B cell (primary cell): ENCODE results near the gene DCLK1. TPM values are rescaled to one million over a fixed set of nuclear protein-coding genes. Genes with fewer than 3 reads are reported as not detected.

Experiments
- ATAC-seq: fragments of 200-7000 bp; cut with Tn5 transposase; one replicate; pipeline ENCODE4 v1.10.0; 2021; ENCODE audit warnings: low read depth, mild to moderate bottlenecking, moderate number of reproducible peaks, moderate library complexity
- CTCF ChIA-PET: fragments of 350-600 bp; sonication (Branson Sonifier 250); formaldehyde crosslinking; loops from one replicate; lab custom pipeline; 2021; ENCODE audit warnings: antibody characterized with exemption, inconsistent platforms; lab: Charles Lee
- POLR2A ChIA-PET: fragments of 350-600 bp; sonication (Branson Sonifier 250); formaldehyde crosslinking; loops from one replicate; lab custom pipeline; 2021; ENCODE audit warnings: antibody characterized with exemption; lab: Charles Lee
- DNase-seq: peaks from one replicate; pipeline ENCODE4 v3.0.0; 2013
- H2AFZ ChIP-seq: 2 replicates; pipeline ENCODE4 v1.6.1; 2012; ENCODE audit warnings: mild to moderate bottlenecking, low read depth, low read length; ENCODE audit not compliant: insufficient read depth, poor library complexity, severe bottlenecking
- H3K27ac ChIP-seq, 2 donors: 1 replicate in 1 of 2; 2 replicates in 1 of 2; pipeline ENCODE4 v1.5.1; 2012 to 2013; ENCODE audit warnings: low read length in 2 of 2, mild to moderate bottlenecking in 2 of 2, moderate library complexity in 1 of 2
- H3K27me3 ChIP-seq, 4 experiments: fragments of 200-600 bp in 1 of 4; sonication (generic) in 1 of 4; replicated peaks in 1 of 4; 1 replicate in 2 of 4; 2 replicates in 2 of 4; pipeline versions ENCODE4 v1.6.1 to v1.7.0; 2013 to 2016; ENCODE audit warnings: low read length in 3 of 4, mild to moderate bottlenecking in 2 of 4, mixed read lengths in 1 of 4, moderate library complexity in 1 of 4; ENCODE audit not compliant: insufficient read depth in 4 of 4, control insufficient read depth in 3 of 4; ENCODE audit errors: control extremely low read depth in 1 of 4
- H3K36me3 ChIP-seq, 2 experiments: replicated peaks in 1 of 2; 1 replicate in 1 of 2; 2 replicates in 1 of 2; pipeline versions ENCODE4 v1.6.1 to v1.7.1; 2013; ENCODE audit warnings: low read length in 1 of 2; ENCODE audit not compliant: insufficient read depth in 2 of 2, control insufficient read depth in 1 of 2; ENCODE audit errors: control extremely low read depth in 1 of 2, extremely low read depth in 1 of 2
- H3K4me1 ChIP-seq, 2 donors: fragments of 200-600 bp in 1 of 2; sonication (generic) in 1 of 2; 1 replicate in 1 of 2; 2 replicates in 1 of 2; pipeline versions ENCODE4 v1.5.1 to v1.6.1; 2013 to 2017; ENCODE audit warnings: low read length in 2 of 2; ENCODE audit not compliant: control insufficient read depth in 2 of 2, insufficient read depth in 2 of 2
- H3K4me2 ChIP-seq: replicated peaks from 2 replicates; pipeline ENCODE3; 2012; ENCODE audit warnings: mild to moderate bottlenecking, low read depth, low read length; ENCODE audit not compliant: poor library complexity, severe bottlenecking
- H3K4me3 ChIP-seq, 5 experiments: fragments of 200-600 bp in 1 of 5; sonication (generic) in 1 of 5; 1 replicate in 3 of 5; 2 replicates in 2 of 5; pipeline versions ENCODE4 v1.5.1 to v1.7.0; 2011 to 2016; ENCODE audit warnings: low read length in 4 of 5, mild to moderate bottlenecking in 4 of 5, low read depth in 2 of 5, control low read depth in 1 of 5, moderate library complexity in 1 of 5; ENCODE audit not compliant: insufficient read depth in 1 of 5; ENCODE audit errors: control extremely low read depth in 1 of 5, extremely low read depth in 1 of 5
- H3K79me2 ChIP-seq: fragments of 200-600 bp; sonication (generic); one replicate; pipeline ENCODE4 v1.6.0; 2016; ENCODE audit warnings: low read length; ENCODE audit not compliant: control insufficient read depth, insufficient read depth
- H3K9ac ChIP-seq: fragments of 200-600 bp; sonication (generic); 2 replicates; pipeline ENCODE4 v1.6.1; 2017; ENCODE audit warnings: mild to moderate bottlenecking, low read length, moderate library complexity
- H3K9me3 ChIP-seq, 3 donors: one replicate each; pipeline versions ENCODE4 v1.6.1 to v1.7.1; 2013; ENCODE audit warnings: low read length in 2 of 3; ENCODE audit not compliant: control insufficient read depth in 2 of 3, insufficient read depth in 1 of 3; ENCODE audit errors: control extremely low read depth in 1 of 3
- H4K20me1 ChIP-seq: 2 replicates; pipeline ENCODE4 v1.6.0; 2012; ENCODE audit warnings: mild to moderate bottlenecking, low read length; ENCODE audit not compliant: insufficient read depth, control insufficient read depth, poor library complexity, severe bottlenecking
- H3K27ac Mint-ChIP-seq: one replicate; pipeline ENCODE4 v1.8.0; 2021; ENCODE audit warnings: mixed read lengths
- H3K27me3 Mint-ChIP-seq: one replicate; pipeline ENCODE4 v1.8.0; 2021; ENCODE audit warnings: mixed read lengths
- H3K4me1 Mint-ChIP-seq: one replicate; pipeline ENCODE4 v1.8.0; 2021; ENCODE audit warnings: mixed read lengths
- H3K4me3 Mint-ChIP-seq: one replicate; pipeline ENCODE4 v1.8.0; 2021; ENCODE audit warnings: mixed read lengths
- H3K9me3 Mint-ChIP-seq: one replicate; pipeline ENCODE4 v1.8.0; 2022; ENCODE audit warnings: mixed read lengths; ENCODE audit not compliant: insufficient read depth
- EZH2 ChIP-seq: IDR thresholded peaks from 2 replicates; pipeline ENCODE4 v1.6.1; 2012; ENCODE audit warnings: borderline replicate concordance, low read depth, mild to moderate bottlenecking, moderate library complexity, low read length; ENCODE audit not compliant: insufficient read depth, poor library complexity, severe bottlenecking
- WGBS: methylation state at CpG from one replicate; pipeline ENCODE4 v1.1.5; 2013; ENCODE audit warnings: missing lambda C conversion rate; ENCODE audit not compliant: insufficient coverage; 5-methylcytosine and 5-hydroxymethylcytosine counted together
- intact Hi-C: fragments of 100-400 bp; cut with micrococcal nuclease; formaldehyde crosslinking; loops from one replicate; pipeline ENCODE4 v1.10.0; 2022
- polyA plus RNA-seq: library from polyadenylated mRNA; depleted of rRNA; stranded (reverse); fragments of >200 nt; gene quantifications from 2 replicates; pipeline ENCODE4 v1.2.3, GENCODE V29; 2012
- total RNA-seq, 2 donors: library from RNA; stranded (reverse); fragments of 120-200 nt in 1 of 2; gene quantifications; 1 replicate in 1 of 2; 2 replicates in 1 of 2; pipeline versions ENCODE4 v1.2.3 to v1.2.4, GENCODE V29; 2013 to 2022
- TF ChIP-seq, protein P1 (sequence below): fragments of 200-600 bp; IDR thresholded peaks from one replicate; pipeline ENCODE4 v1.8.0; 2022; ENCODE audit warnings: antibody characterized with exemption, mild to moderate bottlenecking

The DCLK1 gene
- total and polyA plus RNA-seq, 2 donors (not counting 1 experiment from before 2014, with no cell fraction given) = not detected

DNA sequence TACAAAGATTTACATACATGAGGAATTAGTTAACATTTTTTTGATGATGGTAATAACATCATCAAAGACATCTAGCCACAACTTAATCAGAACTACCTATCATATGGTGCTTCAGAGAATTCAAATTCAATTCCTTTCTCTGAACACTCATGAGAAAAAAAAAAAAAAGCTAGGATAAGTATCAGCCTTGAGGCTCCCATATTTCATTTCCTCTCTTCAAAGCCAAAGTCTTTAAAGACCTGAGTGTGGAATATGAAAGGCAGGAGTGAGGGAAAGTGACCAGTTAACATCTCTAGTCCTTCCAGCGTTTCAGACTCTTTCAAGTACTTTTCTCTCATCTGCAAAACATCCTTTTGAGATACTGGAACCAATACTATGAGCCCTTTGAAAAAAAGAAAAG, 137.5 kb downstream of the DCLK1 start:
- H3K27ac Mint-ChIP-seq = no peak overlapping the region
- intact Hi-C loops = no loop called here
- H3K9ac ChIP-seq = no peak overlapping the region
- no peaks in the 10 kb centered on the region for H3K27me3 Mint-ChIP-seq
- H3K4me2 ChIP-seq = no peak overlapping the region
- H2AFZ ChIP-seq = no peak overlapping the region
- no peaks in the 10 kb centered on the region for H3K36me3 ChIP-seq
- no peaks in the 10 kb centered on the region for H3K27me3 ChIP-seq
- H3K9me3 ChIP-seq = no peaks in the 10 kb centered on the region
- no peaks in the 10 kb centered on the region for H3K79me2 ChIP-seq
- H3K4me1 ChIP-seq = no peaks in the 10 kb centered on the region
- POLR2A ChIA-PET = no interaction called here
- CTCF ChIA-PET = no interaction called here
- no CpG with 5 or more reads among the region's 1 CpG for WGBS
- H4K20me1 ChIP-seq = no peaks in the 10 kb centered on the region
- no peak overlapping the region for H3K27ac ChIP-seq
- no peak overlapping the region for H3K4me3 ChIP-seq
- DNase-seq = no peak
- H3K4me3 Mint-ChIP-seq = no peak overlapping the region
- no peak for ATAC-seq
- TF ChIP-seq EZH2 = no peak
- TF ChIP-seq, protein P1, sequence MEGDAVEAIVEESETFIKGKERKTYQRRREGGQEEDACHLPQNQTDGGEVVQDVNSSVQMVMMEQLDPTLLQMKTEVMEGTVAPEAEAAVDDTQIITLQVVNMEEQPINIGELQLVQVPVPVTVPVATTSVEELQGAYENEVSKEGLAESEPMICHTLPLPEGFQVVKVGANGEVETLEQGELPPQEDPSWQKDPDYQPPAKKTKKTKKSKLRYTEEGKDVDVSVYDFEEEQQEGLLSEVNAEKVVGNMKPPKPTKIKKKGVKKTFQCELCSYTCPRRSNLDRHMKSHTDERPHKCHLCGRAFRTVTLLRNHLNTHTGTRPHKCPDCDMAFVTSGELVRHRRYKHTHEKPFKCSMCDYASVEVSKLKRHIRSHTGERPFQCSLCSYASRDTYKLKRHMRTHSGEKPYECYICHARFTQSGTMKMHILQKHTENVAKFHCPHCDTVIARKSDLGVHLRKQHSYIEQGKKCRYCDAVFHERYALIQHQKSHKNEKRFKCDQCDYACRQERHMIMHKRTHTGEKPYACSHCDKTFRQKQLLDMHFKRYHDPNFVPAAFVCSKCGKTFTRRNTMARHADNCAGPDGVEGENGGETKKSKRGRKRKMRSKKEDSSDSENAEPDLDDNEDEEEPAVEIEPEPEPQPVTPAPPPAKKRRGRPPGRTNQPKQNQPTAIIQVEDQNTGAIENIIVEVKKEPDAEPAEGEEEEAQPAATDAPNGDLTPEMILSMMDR = no peak
- no peaks in the 10 kb centered on the region for H3K4me1 Mint-ChIP-seq
- H3K9me3 Mint-ChIP-seq = no peaks in the 10 kb centered on the region

DNA sequence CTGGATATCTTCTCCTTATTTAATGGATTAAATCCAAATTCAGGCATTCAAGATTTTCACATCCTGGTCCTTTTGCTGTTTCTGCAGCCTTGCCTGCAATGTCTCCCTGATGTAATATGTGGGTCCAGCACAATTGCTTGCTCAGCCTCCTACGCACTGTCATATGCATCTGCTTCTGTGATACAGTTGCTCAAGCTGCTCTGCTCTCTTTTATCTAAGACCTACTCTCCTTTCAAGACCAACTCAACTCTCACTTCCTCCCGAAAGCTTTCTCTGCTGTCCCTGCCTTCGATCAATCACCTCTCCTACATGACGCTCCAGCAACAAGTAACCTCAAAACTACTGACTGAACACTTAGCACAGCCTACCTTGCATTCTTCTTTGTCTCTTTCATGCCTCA, 138.2 kb downstream of the DCLK1 start:
- peaks cover 0 to 3% (median 0%) of the 10 kb centered on the region in 3 donors for H3K9me3 ChIP-seq
- H2AFZ ChIP-seq = no peak overlapping the region
- no peaks in the 10 kb centered on the region for H3K27me3 ChIP-seq
- 93% methylated on average over 4 of the region's 4 CpGs for WGBS
- no peak overlapping the region for H3K9ac ChIP-seq
- no peak overlapping the region for H3K4me3 ChIP-seq
- ATAC-seq = no peak
- no peak overlapping the region for H3K4me3 Mint-ChIP-seq
- H3K9me3 Mint-ChIP-seq = no peaks in the 10 kb centered on the region
- H3K36me3 ChIP-seq = no peaks in the 10 kb centered on the region
- H3K27ac ChIP-seq = no peak overlapping the region
- no peaks in the 10 kb centered on the region for H4K20me1 ChIP-seq
- DNase-seq = no peak
- no peaks in the 10 kb centered on the region for H3K4me1 Mint-ChIP-seq
- H3K4me1 ChIP-seq = no peaks in the 10 kb centered on the region
- POLR2A ChIA-PET = no interaction called here
- no peaks in the 10 kb centered on the region for H3K27me3 Mint-ChIP-seq
- CTCF ChIA-PET = no interaction called here
- no peak overlapping the region for H3K27ac Mint-ChIP-seq
- H3K79me2 ChIP-seq = no peaks in the 10 kb centered on the region
- H3K4me2 ChIP-seq = no peak overlapping the region
- no peak for TF ChIP-seq EZH2
- TF ChIP-seq, protein P1 = no peak
- intact Hi-C loops = no loop called here
